K562 (cell line): ENCODE measurements around the gene MAP2K7. TPM values are rescaled to one million over a fixed set of nuclear protein-coding genes. Genes with fewer than 3 reads are reported as not detected.

Experiments used
- BCOR ChIP-seq: fragments of 450-650 bp; IDR thresholded peaks from 2 replicates; pipeline ENCODE4 v1.6.1; 2016
- BRF1 ChIP-seq: IDR thresholded peaks from 3 replicates; pipeline ENCODE4 v1.6.1; 2011; ENCODE audit warnings: borderline replicate concordance, mild to moderate bottlenecking; ENCODE audit not compliant: insufficient read length; ENCODE audit errors: extremely low read depth
- C11orf30 ChIP-seq: fragments of 450-650 bp; IDR thresholded peaks from 2 replicates; pipeline ENCODE4 v1.6.1; 2016; ENCODE audit warnings: low read depth, mild to moderate bottlenecking
- CEBPG ChIP-seq, 3 experiments: fragments of 200-800 bp in 1 of 3; sonication (Bioruptor generic) in 1 of 3; sonication (generic) in 1 of 3; formaldehyde crosslinking in 1 of 3; IDR thresholded peaks in 2 of 3; conservative IDR thresholded peaks in 1 of 3; 2 replicates each; pipeline versions ENCODE4 v1.6.1 to v1.8.0; 2016 to 2022; ENCODE audit warnings: missing compliant biosample characterization in 2 of 3, missing genetic modification characterization in 2 of 3, mild to moderate bottlenecking in 1 of 3, missing genetic modification reagents in 1 of 3
- ILK ChIP-seq: fragments of 450-650 bp; IDR thresholded peaks from 2 replicates; pipeline ENCODE4 v1.6.1; 2016; ENCODE audit warnings: missing genetic modification characterization, low read depth, mild to moderate bottlenecking, missing compliant biosample characterization, moderate library complexity, borderline replicate concordance
- MXI1 ChIP-seq: IDR thresholded peaks from 2 replicates; pipeline ENCODE4 v1.6.1; 2011; ENCODE audit warnings: low read depth, mild to moderate bottlenecking, improper control_type of control experiment, low read length
- POU5F1 ChIP-seq: fragments of 150-350 bp; IDR thresholded peaks from 2 replicates; pipeline ENCODE4 v1.6.1; 2014; ENCODE audit warnings: borderline replicate concordance, low read length, low read depth, mild to moderate bottlenecking; ENCODE audit not compliant: partially characterized antibody
- SMC3 ChIP-seq: conservative IDR thresholded peaks from 2 replicates; pipeline ENCODE4 v1.6.1; 2011; ENCODE audit warnings: low read depth, low read length, improper control_type of control experiment; ENCODE audit not compliant: insufficient read depth
- TBL1XR1 ChIP-seq, 2 experiments: IDR thresholded peaks; 2 replicates each; pipeline ENCODE4 v1.6.1; 2012; ENCODE audit warnings: improper control_type of control experiment in 2 of 2, low read length in 2 of 2, mild to moderate bottlenecking in 1 of 2
- ZNF316 ChIP-seq: fragments of 450-650 bp; IDR thresholded peaks from 2 replicates; pipeline ENCODE4 v1.6.1; 2016
- ZNF507 ChIP-seq: conservative IDR thresholded peaks from 2 replicates; pipeline ENCODE4 v1.6.1; 2017; ENCODE audit warnings: missing genetic modification characterization, missing compliant biosample characterization
- polyA plus RNA-seq, 8 experiments: library from polyadenylated mRNA; depleted of rRNA in 4 of 8; stranded (reverse) in 5 of 8; unstranded in 3 of 8; fragments of >200 nt; fragmentation: Nextera tagmentation in 2 of 8; fragmentation: Illumina TruSeq in 1 of 8; extraction: Ambion mirVana in 2 of 8; extraction: Trizol in 1 of 8; gene quantifications; 2 replicates each; pipeline versions ENCODE4 v1.2.1 to v1.2.3, GENCODE V29; 2011 to 2014; ENCODE audit warnings: inconsistent platforms in 1 of 8, missing spikeins in 1 of 8
- total RNA-seq, 7 experiments: library from RNA; depleted of rRNA in 6 of 7; stranded (reverse); fragments of >200 nt in 6 of 7; fragmentation: Illumina TruSeq in 2 of 7; extraction: Trizol in 2 of 7; gene quantifications; 2 replicates each; pipeline versions ENCODE4 v1.2.1 to v1.2.3, GENCODE V29; 2011 to 2021; ENCODE audit warnings: low replicate concordance in 1 of 7
- TF ChIP-seq, protein P1 (sequence below): fragments of 250-450 bp; sonication (Bioruptor Pico); IDR thresholded peaks from 2 replicates; pipeline ENCODE4 v1.4.0; 2020
- TF ChIP-seq, protein P2 (sequence below): IDR thresholded peaks from 2 replicates; pipeline ENCODE4 v1.6.1; 2016; ENCODE audit warnings: missing genetic modification characterization, missing compliant biosample characterization
- TF ChIP-seq, protein P3 (sequence below): fragments of 150-350 bp; IDR thresholded peaks from 2 replicates; pipeline ENCODE4 v1.6.1; 2014; ENCODE audit warnings: low read depth, mild to moderate bottlenecking, low read length, borderline replicate concordance
- TF ChIP-seq, protein P4 (sequence below): fragments of 450-650 bp; IDR thresholded peaks from 2 replicates; pipeline ENCODE4 v1.6.1; 2016
- TF ChIP-seq, protein P5 (sequence below): fragments of 450-650 bp; conservative IDR thresholded peaks from 2 replicates; pipeline ENCODE4 v1.6.1; 2016; ENCODE audit warnings: missing genetic modification characterization, low read depth, mild to moderate bottlenecking, missing compliant biosample characterization, moderate library complexity

MAP2K7 gene
- total and polyA plus RNA-seq, 9 of the 15 experiments (the other 6 are each of a cell fraction or from before 2014, with no cell fraction given) = 0.51 to 45.8 (median 14.1) TPM

DNA sequence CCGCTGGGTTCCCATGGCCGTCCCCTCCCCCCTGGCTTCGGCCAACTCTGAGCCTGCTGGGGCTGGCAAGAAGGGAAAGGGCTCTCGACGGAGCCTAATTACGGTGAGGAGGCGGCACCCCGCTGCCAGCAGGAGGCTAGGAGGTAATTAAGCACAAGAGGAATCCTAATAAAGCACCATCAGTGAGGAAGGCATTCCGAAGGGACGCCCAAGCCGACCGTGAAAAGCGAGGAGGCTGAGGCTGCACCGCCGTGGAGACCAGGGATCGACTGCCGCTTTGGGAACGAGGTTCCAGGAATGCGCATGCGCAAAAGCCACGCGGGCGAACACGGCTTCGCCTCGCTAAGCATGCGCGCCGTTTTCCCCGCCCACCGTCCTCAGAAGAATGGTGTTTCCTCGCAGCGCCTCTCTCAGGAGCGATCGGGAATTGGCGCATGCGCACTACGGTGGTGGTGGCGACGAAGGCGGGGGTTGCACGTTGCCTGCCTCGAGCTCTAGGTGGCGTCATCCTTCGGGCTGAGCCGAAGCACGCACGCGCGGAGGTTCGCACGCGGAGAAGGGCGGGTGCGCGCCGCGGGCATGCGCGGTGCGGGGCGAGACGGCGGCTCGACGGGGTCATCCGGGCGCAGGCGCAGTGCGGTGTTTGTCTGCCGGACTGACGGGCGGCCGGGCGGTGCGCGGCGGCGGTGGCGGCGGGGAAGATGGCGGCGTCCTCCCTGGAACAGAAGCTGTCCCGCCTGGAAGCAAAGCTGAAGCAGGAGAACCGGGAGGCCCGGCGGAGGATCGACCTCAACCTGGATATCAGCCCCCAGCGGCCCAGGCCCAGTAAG, at the start of gene MAP2K7 (continued):
- 0 out of 4 replicates have a peak, but pooled peaks of 1 of the 2 experiments have one; percentile 12 for TF ChIP-seq TBL1XR1 (IDR thresholded peaks at IDR 0.05; ENCODE audit: low read length in 2 of 2)
- TF ChIP-seq C11orf30 = peak; percentile 22; the same call in 1 of the 2 replicates
- TF ChIP-seq BRF1 = no peak
- TF ChIP-seq, protein P1, sequence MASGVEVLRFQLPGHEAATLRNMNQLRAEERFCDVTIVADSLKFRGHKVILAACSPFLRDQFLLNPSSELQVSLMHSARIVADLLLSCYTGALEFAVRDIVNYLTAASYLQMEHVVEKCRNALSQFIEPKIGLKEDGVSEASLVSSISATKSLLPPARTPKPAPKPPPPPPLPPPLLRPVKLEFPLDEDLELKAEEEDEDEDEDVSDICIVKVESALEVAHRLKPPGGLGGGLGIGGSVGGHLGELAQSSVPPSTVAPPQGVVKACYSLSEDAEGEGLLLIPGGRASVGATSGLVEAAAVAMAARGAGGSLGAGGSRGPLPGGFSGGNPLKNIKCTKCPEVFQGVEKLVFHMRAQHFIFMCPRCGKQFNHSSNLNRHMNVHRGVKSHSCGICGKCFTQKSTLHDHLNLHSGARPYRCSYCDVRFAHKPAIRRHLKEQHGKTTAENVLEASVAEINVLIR (CRISPR knock-in tag) = no peak
- TF ChIP-seq ZNF507 (tag) = no peak
- 0 out of 2 replicates have a peak, but pooled peaks have one; percentile 13 for TF ChIP-seq BCOR
- no peak for TF ChIP-seq ILK (tag)
- TF ChIP-seq MXI1 = no peak
- TF ChIP-seq, protein P2, sequence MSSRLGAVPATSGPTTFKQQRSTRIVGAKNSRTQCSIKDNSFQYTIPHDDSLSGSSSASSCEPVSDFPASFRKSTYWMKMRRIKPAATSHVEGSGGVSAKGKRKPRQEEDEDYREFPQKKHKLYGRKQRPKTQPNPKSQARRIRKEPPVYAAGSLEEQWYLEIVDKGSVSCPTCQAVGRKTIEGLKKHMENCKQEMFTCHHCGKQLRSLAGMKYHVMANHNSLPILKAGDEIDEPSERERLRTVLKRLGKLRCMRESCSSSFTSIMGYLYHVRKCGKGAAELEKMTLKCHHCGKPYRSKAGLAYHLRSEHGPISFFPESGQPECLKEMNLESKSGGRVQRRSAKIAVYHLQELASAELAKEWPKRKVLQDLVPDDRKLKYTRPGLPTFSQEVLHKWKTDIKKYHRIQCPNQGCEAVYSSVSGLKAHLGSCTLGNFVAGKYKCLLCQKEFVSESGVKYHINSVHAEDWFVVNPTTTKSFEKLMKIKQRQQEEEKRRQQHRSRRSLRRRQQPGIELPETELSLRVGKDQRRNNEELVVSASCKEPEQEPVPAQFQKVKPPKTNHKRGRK (tag) = no peak
- TF ChIP-seq, protein P3, sequence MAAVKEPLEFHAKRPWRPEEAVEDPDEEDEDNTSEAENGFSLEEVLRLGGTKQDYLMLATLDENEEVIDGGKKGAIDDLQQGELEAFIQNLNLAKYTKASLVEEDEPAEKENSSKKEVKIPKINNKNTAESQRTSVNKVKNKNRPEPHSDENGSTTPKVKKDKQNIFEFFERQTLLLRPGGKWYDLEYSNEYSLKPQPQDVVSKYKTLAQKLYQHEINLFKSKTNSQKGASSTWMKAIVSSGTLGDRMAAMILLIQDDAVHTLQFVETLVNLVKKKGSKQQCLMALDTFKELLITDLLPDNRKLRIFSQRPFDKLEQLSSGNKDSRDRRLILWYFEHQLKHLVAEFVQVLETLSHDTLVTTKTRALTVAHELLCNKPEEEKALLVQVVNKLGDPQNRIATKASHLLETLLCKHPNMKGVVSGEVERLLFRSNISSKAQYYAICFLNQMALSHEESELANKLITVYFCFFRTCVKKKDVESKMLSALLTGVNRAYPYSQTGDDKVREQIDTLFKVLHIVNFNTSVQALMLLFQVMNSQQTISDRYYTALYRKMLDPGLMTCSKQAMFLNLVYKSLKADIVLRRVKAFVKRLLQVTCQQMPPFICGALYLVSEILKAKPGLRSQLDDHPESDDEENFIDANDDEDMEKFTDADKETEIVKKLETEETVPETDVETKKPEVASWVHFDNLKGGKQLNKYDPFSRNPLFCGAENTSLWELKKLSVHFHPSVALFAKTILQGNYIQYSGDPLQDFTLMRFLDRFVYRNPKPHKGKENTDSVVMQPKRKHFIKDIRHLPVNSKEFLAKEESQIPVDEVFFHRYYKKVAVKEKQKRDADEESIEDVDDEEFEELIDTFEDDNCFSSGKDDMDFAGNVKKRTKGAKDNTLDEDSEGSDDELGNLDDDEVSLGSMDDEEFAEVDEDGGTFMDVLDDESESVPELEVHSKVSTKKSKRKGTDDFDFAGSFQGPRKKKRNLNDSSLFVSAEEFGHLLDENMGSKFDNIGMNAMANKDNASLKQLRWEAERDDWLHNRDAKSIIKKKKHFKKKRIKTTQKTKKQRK = no peak
- 0 out of 2 replicates have a peak, but pooled peaks have one; percentile 10 for TF ChIP-seq SMC3
- TF ChIP-seq ZNF316 = no peak
- TF ChIP-seq CEBPG (CRISPR knock-in tag; IDR thresholded peaks at IDR 0.05) = peak; percentile 95
- no peak for TF ChIP-seq CEBPG (tag; conservative IDR thresholded peaks at IDR 0.05 in 1 of 2, IDR thresholded peaks at IDR 0.05 in 1 of 2)
- TF ChIP-seq, protein P4, sequence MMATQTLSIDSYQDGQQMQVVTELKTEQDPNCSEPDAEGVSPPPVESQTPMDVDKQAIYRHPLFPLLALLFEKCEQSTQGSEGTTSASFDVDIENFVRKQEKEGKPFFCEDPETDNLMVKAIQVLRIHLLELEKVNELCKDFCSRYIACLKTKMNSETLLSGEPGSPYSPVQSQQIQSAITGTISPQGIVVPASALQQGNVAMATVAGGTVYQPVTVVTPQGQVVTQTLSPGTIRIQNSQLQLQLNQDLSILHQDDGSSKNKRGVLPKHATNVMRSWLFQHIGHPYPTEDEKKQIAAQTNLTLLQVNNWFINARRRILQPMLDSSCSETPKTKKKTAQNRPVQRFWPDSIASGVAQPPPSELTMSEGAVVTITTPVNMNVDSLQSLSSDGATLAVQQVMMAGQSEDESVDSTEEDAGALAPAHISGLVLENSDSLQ = 0 out of 2 replicates have a peak, but pooled peaks have one; percentile 23
- TF ChIP-seq, protein P5, sequence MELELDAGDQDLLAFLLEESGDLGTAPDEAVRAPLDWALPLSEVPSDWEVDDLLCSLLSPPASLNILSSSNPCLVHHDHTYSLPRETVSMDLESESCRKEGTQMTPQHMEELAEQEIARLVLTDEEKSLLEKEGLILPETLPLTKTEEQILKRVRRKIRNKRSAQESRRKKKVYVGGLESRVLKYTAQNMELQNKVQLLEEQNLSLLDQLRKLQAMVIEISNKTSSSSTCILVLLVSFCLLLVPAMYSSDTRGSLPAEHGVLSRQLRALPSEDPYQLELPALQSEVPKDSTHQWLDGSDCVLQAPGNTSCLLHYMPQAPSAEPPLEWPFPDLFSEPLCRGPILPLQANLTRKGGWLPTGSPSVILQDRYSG = 0 out of 2 replicates have a peak, but pooled peaks have one; percentile 53
- TF ChIP-seq POU5F1 = peak; percentile 95
